ENCODE results near the gene ZBTB46.
A peak's percentile ranks its signal among the peaks of the same experiment; 100 is the strongest.

Gene ZBTB46

GRCh38 chr20:63739130-63740069 lies 91.7 kb downstream of the ZBTB46 start, which contains the start of gene SLC2A4RG:
TSS of gene SLC2A4RG (plus strand) at chr20:63739776. CDS start at chr20:63739913, 137 bp downstream.
- peaks cover 25% of the 10 kb centered on the region; the same call in 1 of the 2 replicates for H3K36me3 ChIP-seq (ENCODE audit: insufficient read depth, low read length)
- H3K9me2 ChIP-seq (replicated peaks; ENCODE audit: low read depth, low read length), result no peaks in the 10 kb centered on the region
- H2AFZ ChIP-seq (ENCODE audit: low read length), result peak within 1 kb of the TSS; percentile 30; the same call in 1 of the 2 replicates
- TF ChIP-seq CTCF (conservative IDR thresholded peaks at IDR 0.05; ENCODE audit: low read length), result no peak
- TF ChIP-seq EZH2phosphoT487 (IDR thresholded peaks at IDR 0.05; ENCODE audit: borderline replicate concordance), result no peak
- H3K4me1 ChIP-seq (ENCODE audit: insufficient read depth, low read length, poor library complexity, severe bottlenecking), result peaks cover 38% of the 10 kb centered on the region
- H3F3A ChIP-seq (ENCODE audit: low read depth), result 0 out of 2 replicates have a peak, but pooled peaks cover 7% of the 10 kb centered on the region
- H3K9me3 ChIP-seq (ENCODE audit: insufficient read depth, low read depth, low read length), result no peaks in the 10 kb centered on the region
- H3K4me3 ChIP-seq (ENCODE audit: low read length, poor library complexity, severe bottlenecking), result peak within 1 kb of the TSS; percentile 88
- peaks cover 32% of the 10 kb centered on the region for H4K20me1 ChIP-seq (ENCODE audit: insufficient read depth, low read length, poor library complexity, severe bottlenecking)
- peak within 1 kb of the TSS; percentile 98 for H3K9ac ChIP-seq (ENCODE audit: low read depth, low read length, poor library complexity, severe bottlenecking)
- peaks cover 38% of the 10 kb centered on the region for H3K79me2 ChIP-seq (ENCODE audit: insufficient read depth, low read length)
- peak within 1 kb of the TSS; percentile 95 for H3K4me2 ChIP-seq (ENCODE audit: low read depth, low read length, poor library complexity, severe bottlenecking)
- H3K27me3 ChIP-seq (ENCODE audit: insufficient read depth, low read length, poor library complexity, severe bottlenecking), result no peaks in the 10 kb centered on the region

GRCh38 chr20:63738687-63739129 lies 92.4 kb downstream of the ZBTB46 start:
- Histone ChIP-seq H3K4me3 (ENCODE audit: low read length, poor library complexity, severe bottlenecking) (peak overlapping the region; percentile 86), H3K4me2 (ENCODE audit: low read depth, low read length, poor library complexity, severe bottlenecking) (peak overlapping the region; percentile 95), H3K9me3 (ENCODE audit: insufficient read depth, low read depth, low read length) (no peaks in the 10 kb centered on the region), H3K79me2 (ENCODE audit: insufficient read depth, low read length) (peaks cover 41% of the 10 kb centered on the region), H2AFZ (ENCODE audit: low read length) (no peak overlapping the region), H3K4me1 (ENCODE audit: insufficient read depth, low read length, poor library complexity, severe bottlenecking) (peaks cover 38% of the 10 kb centered on the region), H3K27me3 (ENCODE audit: insufficient read depth, low read length, poor library complexity, severe bottlenecking) (no peaks in the 10 kb centered on the region), H3K9me2 (replicated peaks; ENCODE audit: low read depth, low read length) (no peaks in the 10 kb centered on the region), H3F3A (ENCODE audit: low read depth) (0 out of 2 replicates have a peak, but pooled peaks cover 6% of the 10 kb centered on the region), H3K36me3 (ENCODE audit: insufficient read depth, low read length) (peaks cover 28% of the 10 kb centered on the region; the same call in 1 of the 2 replicates), H3K9ac (ENCODE audit: low read depth, low read length, poor library complexity, severe bottlenecking) (peak overlapping the region; percentile 98), H4K20me1 (ENCODE audit: insufficient read depth, low read length, poor library complexity, severe bottlenecking) (peaks cover 32% of the 10 kb centered on the region)
- TF ChIP-seq CTCF (conservative IDR thresholded peaks at IDR 0.05; ENCODE audit: low read length), result no peak
- TF ChIP-seq EZH2phosphoT487 (IDR thresholded peaks at IDR 0.05; ENCODE audit: borderline replicate concordance), result no peak

GRCh38 chr20:63737945-63738686 lies 92.9 kb downstream of the ZBTB46 start:
- Histone ChIP-seq H3K4me1 (ENCODE audit: insufficient read depth, low read length, poor library complexity, severe bottlenecking) (peaks cover 38% of the 10 kb centered on the region), H3K79me2 (ENCODE audit: insufficient read depth, low read length) (peaks cover 47% of the 10 kb centered on the region), H3K4me3 (ENCODE audit: low read length, poor library complexity, severe bottlenecking) (peak overlapping the region; percentile 86), H4K20me1 (ENCODE audit: insufficient read depth, low read length, poor library complexity, severe bottlenecking) (peaks cover 32% of the 10 kb centered on the region), H3F3A (ENCODE audit: low read depth) (0 out of 2 replicates have a peak, but pooled peaks cover under 1% of the 10 kb centered on the region), H3K9ac (ENCODE audit: low read depth, low read length, poor library complexity, severe bottlenecking) (peak overlapping the region; percentile 98), H3K36me3 (ENCODE audit: insufficient read depth, low read length) (peaks cover 28% of the 10 kb centered on the region; the same call in 1 of the 2 replicates), H3K9me2 (replicated peaks; ENCODE audit: low read depth, low read length) (no peaks in the 10 kb centered on the region), H2AFZ (ENCODE audit: low read length) (no peak overlapping the region), H3K9me3 (ENCODE audit: insufficient read depth, low read depth, low read length) (no peaks in the 10 kb centered on the region), H3K27me3 (ENCODE audit: insufficient read depth, low read length, poor library complexity, severe bottlenecking) (no peaks in the 10 kb centered on the region), H3K4me2 (ENCODE audit: low read depth, low read length, poor library complexity, severe bottlenecking) (peak overlapping the region; percentile 95)
- TF ChIP-seq CTCF (conservative IDR thresholded peaks at IDR 0.05; ENCODE audit: low read length), result no peak
- TF ChIP-seq EZH2phosphoT487 (IDR thresholded peaks at IDR 0.05; ENCODE audit: borderline replicate concordance), result no peak
